WI38 (cell line): ENCODE measurements around the gene SLC38A3.

Experiments
- H3K4me3 ChIP-seq: 2 replicates; pipeline ENCODE4 v1.5.1; 2011; ENCODE audit warnings: low read depth, mild to moderate bottlenecking, control low read depth, low read length
- TF ChIP-seq, protein P1 (sequence below): IDR thresholded peaks from 2 replicates; pipeline ENCODE4 v1.5.1; 2012; ENCODE audit warnings: low read depth, mild to moderate bottlenecking, control low read depth, low read length

Gene SLC38A3

DNA sequence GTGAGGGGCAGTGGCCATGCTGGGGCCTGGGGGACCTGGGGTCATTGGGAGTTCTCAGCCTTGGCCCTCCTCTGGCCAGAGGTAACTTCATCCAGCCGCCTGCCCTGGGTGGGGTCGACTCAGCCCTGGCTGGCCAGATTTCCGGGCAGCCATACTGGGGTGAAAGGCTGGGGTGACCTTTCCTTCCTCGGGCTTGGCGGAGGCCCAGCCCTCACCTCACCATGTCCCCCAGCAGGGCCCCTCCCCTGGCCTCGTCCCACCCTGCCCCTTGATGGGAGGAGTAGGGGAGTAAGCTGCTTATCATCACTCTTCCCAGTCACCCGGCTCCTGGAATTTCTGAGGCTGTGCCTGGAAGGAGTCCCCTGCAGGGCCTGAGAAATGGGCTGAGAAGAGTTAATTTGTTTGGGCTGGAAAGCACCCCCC, 44.5 kb upstream of the SLC38A3 start:
- TF ChIP-seq, protein P1, sequence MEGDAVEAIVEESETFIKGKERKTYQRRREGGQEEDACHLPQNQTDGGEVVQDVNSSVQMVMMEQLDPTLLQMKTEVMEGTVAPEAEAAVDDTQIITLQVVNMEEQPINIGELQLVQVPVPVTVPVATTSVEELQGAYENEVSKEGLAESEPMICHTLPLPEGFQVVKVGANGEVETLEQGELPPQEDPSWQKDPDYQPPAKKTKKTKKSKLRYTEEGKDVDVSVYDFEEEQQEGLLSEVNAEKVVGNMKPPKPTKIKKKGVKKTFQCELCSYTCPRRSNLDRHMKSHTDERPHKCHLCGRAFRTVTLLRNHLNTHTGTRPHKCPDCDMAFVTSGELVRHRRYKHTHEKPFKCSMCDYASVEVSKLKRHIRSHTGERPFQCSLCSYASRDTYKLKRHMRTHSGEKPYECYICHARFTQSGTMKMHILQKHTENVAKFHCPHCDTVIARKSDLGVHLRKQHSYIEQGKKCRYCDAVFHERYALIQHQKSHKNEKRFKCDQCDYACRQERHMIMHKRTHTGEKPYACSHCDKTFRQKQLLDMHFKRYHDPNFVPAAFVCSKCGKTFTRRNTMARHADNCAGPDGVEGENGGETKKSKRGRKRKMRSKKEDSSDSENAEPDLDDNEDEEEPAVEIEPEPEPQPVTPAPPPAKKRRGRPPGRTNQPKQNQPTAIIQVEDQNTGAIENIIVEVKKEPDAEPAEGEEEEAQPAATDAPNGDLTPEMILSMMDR, result no peak
- no peak overlapping the region for H3K4me3 ChIP-seq

DNA sequence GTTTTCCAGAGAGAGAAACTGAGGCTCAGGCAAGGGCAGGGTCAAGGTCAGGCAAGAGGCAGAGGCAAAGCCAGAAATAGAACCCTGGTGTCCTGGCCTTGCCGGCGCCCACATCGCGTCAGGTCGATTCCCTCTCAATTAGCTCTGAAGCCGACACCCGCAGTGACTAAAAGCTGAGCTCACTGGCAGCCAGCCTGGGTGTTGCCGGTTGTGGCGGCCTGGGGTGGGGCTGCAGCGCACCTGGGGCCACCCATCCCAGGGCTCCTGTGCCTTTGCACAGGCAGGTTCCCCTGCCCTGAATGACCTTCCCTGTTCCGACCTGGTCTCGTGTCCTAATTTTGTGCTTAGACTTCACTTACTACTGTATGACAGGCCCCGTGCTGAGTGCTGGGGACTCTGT, 43.8 kb upstream of the SLC38A3 start:
- TF ChIP-seq, protein P1, result no peak
- H3K4me3 ChIP-seq, result no peak overlapping the region

DNA sequence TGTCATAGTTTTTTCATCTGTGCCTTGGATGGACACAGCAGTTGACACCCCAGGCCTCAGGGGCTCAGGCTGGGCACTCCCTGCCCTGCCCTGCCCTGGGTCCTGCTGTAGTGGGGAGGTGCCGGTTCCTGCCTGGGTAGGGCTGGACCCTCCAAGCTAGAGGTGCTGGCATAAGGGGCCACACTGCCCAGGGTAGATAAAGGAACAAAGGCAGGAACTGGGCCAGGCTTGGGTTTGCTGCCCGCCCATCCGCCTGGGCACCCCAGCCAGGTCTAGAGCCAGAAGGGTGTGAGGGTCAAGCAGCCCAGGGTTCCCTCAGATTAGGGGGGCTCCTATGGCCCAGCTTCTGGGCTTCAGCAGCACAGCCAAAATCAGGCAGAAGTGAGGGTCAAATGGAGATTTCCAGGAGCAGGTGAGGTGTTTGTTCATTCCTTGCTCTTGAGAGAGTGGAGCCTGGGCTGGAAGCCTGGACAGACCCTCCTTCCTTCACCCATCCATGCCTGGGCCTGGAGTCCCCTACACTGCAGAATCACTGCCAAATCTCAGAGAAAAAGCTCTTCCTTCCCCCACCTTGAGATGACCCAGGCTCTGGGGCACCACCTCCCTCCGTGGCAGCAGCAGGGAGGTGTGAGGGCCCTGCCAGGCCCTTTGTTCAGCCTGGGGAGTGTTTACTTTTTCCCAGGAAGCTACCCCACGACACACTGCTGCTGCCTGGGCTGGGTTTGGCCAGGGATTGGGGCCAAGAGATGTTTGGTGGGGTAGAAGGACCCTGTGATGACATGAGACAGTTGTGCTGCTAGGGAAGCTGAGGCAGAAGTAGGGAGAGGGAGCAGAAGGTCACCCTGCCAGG, 42.8 kb upstream of the SLC38A3 start:
- no peak overlapping the region for H3K4me3 ChIP-seq
- TF ChIP-seq, protein P1, result no peak

DNA sequence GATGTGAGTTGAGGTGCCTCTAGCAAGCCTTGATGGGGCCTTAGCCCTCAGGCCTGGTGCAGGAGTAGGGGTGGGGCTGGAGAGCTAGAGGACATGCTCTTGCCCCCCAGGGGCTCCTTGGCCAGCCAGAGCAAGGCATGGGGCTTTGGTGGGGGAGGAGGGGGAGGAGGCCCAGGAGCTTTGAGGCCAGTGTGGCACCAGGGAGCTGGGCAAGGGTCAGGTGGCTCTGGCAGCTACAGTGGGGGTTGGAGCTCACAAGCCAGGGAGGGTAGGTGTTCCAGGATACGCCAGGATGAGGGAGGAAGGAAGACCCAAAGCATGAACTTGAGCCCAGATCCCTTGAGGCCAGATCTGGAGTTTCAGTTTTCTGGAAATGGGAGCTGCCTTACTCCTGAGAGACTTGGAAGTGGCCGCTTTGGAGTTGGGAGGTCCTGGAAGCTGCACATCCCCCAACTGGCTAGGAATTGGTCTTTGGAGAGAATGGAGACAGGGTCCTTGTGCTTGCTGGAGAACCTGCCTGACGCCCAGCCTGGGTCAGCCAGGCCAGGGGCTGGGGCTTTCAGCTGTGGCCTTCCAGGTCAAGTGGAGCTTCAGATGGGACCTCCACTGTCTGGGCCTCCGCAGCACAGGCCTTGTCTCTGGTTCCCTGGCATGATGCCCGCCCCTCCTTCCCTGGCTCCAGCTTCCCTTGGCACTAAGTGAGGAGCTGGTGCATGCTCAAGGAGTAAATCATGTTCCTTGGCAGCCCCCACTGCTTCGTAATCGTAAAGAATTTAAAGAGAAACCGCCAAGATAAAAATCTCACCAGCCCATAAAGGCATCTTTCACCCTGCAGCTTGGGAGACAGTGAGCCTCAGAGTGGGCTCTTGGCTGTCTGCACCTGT, 41.3 kb upstream of the SLC38A3 start:
- TF ChIP-seq, protein P1, result no peak
- H3K4me3 ChIP-seq, result no peak overlapping the region

DNA sequence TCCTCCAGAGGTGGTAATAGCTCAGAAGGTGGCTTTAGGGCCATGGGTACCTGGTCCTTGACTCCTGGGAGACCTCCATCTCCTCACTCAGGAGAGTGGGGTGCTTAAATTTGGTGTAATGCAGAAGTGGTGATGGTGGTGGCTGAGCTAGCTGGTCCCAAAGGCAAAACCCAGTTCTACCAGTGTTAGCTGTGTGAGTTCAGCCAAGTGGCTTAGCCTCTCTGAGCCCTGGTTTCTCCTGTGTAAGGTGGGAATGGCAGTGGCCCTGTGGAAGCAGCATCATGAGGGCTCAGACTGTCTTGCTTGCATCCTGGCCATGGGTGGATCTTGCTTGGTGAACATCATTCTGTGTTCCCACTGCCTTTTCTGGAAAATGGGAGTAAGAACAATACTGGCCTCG, 40.6 kb upstream of the SLC38A3 start:
- TF ChIP-seq, protein P1, result no peak
- no peak overlapping the region for H3K4me3 ChIP-seq

DNA sequence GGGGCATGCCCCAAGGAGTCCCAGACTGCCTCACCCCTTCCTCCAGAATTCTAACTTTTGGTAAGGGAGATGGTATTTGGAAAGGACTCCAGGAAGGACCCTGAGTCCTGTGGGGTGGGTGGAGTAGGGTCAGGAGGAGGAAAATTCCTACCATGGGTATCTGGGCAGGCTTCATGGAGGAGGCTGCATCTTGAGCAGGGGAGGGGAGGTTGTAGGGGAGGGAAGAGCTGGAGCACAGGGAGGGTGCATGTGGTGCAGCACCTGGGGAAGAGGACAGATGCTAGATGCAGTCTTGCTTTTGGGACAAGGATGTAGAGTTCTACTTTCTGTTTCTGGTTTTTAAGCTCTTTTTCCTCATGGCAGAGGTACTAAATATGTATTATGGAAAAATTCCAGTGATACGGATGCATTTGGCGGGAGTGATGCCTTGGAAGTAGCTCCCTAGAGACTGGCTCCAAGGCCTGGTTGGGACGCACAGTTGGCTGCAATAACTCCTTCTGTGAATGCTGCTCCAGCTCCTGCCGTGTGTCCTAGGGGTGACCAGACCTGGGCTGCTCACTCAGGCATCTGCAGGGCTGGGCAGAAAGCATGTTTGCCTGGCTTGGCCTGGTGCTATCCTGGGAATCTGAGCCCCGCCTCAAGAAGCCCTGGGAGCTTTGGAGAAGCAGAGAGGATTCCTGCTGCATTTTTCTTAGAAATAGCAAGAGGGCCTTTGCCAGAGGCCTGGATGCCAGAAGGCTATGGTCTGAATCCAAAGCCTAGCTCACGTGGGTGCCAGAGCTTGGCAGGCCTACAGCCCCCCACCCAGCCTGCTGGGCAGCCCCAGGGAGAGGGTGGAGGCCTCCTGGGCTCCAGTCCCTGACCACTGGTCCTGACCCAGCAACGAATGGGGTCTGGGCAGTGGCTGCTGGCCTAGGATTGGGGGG, 39.8 kb upstream of the SLC38A3 start:
- no peak overlapping the region for H3K4me3 ChIP-seq
- TF ChIP-seq, protein P1, result no peak
